Thymus (tissue), 11 donors: ENCODE results near the gene PC. TPM values are rescaled to one million over a fixed set of nuclear protein-coding genes. Genes with fewer than 3 reads are reported as not detected.

ENCODE experiments used
- DNase-seq, 9 donors: peaks; one replicate each; pipeline ENCODE4 v3.0.0-alpha.2; 2013; ENCODE audit warnings: low spot score in 9 of 9, low read depth in 6 of 9, missing footprints in 1 of 9
- H3K27ac ChIP-seq, 2 donors: one replicate each; pipeline ENCODE4 v1.5.1; 2013; ENCODE audit warnings: control low read depth in 1 of 2, low read depth in 1 of 2, low read length in 1 of 2, mild to moderate bottlenecking in 1 of 2, moderate library complexity in 1 of 2
- H3K27me3 ChIP-seq, 2 donors: one replicate each; pipeline ENCODE4 v1.5.1; 2013; ENCODE audit warnings: low read length in 1 of 2; ENCODE audit not compliant: control insufficient read depth in 2 of 2, insufficient read depth in 1 of 2
- H3K36me3 ChIP-seq, 2 donors: one replicate each; pipeline ENCODE4 v1.5.1; 2013; ENCODE audit warnings: low read length in 1 of 2, mild to moderate bottlenecking in 1 of 2, moderate library complexity in 1 of 2; ENCODE audit not compliant: control insufficient read depth in 2 of 2, insufficient read depth in 2 of 2
- H3K4me1 ChIP-seq, 2 donors: one replicate each; pipeline ENCODE4 v1.5.1; 2013; ENCODE audit warnings: low read length in 2 of 2; ENCODE audit not compliant: control insufficient read depth in 2 of 2, insufficient read depth in 2 of 2
- H3K4me3 ChIP-seq, 2 donors: one replicate each; pipeline ENCODE4 v1.5.1; 2013; ENCODE audit warnings: low read length in 2 of 2, control low read depth in 1 of 2, mild to moderate bottlenecking in 1 of 2
- H3K9me3 ChIP-seq, 2 donors: one replicate each; pipeline ENCODE4 v1.5.1; 2013; ENCODE audit warnings: low read length in 1 of 2, mild to moderate bottlenecking in 1 of 2; ENCODE audit not compliant: control insufficient read depth in 2 of 2, insufficient read depth in 1 of 2
- WGBS: extraction: QIAGEN DNeasy Blood & Tissue Kit; methylation state at CpG from one replicate; pipeline ENCODE4 v1.1.7; 2013; 5-methylcytosine and 5-hydroxymethylcytosine counted together
- polyA plus RNA-seq: library from polyadenylated mRNA; stranded (reverse); fragments of 200-250 nt; gene quantifications from one replicate; pipeline ENCODE4 v1.2.3, GENCODE V29; 2013
- total RNA-seq: library from RNA; stranded (reverse); fragments of 120-200 nt; gene quantifications from one replicate; pipeline ENCODE4 v1.2.4, GENCODE V29; 2013
- donor health status: healthy.

Gene PC
- total and polyA plus RNA-seq, 2 donors: 3.4 to 9.9 TPM

GRCh38 chr11:66823700-66824099 is 134.5 kb downstream of the PC start:
- 97% methylated on average over 4 of the region's 4 CpGs for WGBS
- Histone ChIP-seq H3K27me3 (no peaks in the 10 kb centered on the region), H3K36me3 (peaks cover 6 to 19% of the 10 kb centered on the region in 2 donors), H3K9me3 (no peaks in the 10 kb centered on the region), H3K4me3 (no peak overlapping the region), H3K4me1 (no peaks in the 10 kb centered on the region), H3K27ac (no peak overlapping the region)
- DNase-seq: no peak

- Histone ChIP-seq H3K4me1 (no peaks in the 10 kb centered on the region), H3K27me3 (no peaks in the 10 kb centered on the region), H3K4me3 (no peak overlapping the region), H3K36me3 (peaks cover 6 to 24% of the 10 kb centered on the region in 2 donors), H3K9me3 (no peaks in the 10 kb centered on the region), H3K27ac (no peak overlapping the region)
- no peak for DNase-seq
- 96% methylated on average over 3 of the region's 3 CpGs for WGBS
Observed at GRCh38 chr11:66820901-66821300, 137.3 kb downstream of the PC start.

DNA sequence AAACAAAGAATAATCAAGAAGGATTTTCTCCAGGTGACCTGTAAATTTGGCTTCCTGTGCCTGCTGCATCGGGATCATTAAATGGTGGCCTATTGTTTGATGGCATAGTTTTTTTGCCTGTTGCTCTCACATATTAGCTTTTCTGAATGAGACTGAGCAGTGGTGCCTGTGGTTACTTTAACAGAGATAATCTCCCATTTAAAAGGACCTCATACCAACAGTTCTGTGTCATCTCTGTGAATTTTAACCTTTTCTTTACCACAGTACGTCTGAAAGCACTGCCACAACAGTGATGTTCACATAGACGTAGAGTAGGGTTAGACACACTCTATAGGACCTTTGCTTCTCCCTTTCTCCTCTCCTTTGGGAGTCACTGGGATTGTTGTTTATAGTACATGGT is 137.8 kb downstream of the PC start:
- peaks cover 7 to 24% of the 10 kb centered on the region in 2 donors for H3K36me3 ChIP-seq
- WGBS: 96% methylated on average over 3 of the region's 3 CpGs
- no peak overlapping the region for H3K4me3 ChIP-seq
- H3K27me3 ChIP-seq: no peaks in the 10 kb centered on the region
- H3K27ac ChIP-seq: no peak overlapping the region
- no peak for DNase-seq
- no peaks in the 10 kb centered on the region for H3K9me3 ChIP-seq
- H3K4me1 ChIP-seq: no peaks in the 10 kb centered on the region

GRCh38 chr11:66818231-66818955 is 139.8 kb downstream of the PC start:
- Histone ChIP-seq H3K36me3 (peaks cover 12 to 24% of the 10 kb centered on the region in 2 donors), H3K27ac (no peak overlapping the region), H3K4me1 (no peaks in the 10 kb centered on the region), H3K4me3 (no peak overlapping the region), H3K9me3 (no peaks in the 10 kb centered on the region), H3K27me3 (no peaks in the 10 kb centered on the region)
- no peak for DNase-seq
- WGBS: 97% methylated on average over 3 of the region's 3 CpGs

DNA sequence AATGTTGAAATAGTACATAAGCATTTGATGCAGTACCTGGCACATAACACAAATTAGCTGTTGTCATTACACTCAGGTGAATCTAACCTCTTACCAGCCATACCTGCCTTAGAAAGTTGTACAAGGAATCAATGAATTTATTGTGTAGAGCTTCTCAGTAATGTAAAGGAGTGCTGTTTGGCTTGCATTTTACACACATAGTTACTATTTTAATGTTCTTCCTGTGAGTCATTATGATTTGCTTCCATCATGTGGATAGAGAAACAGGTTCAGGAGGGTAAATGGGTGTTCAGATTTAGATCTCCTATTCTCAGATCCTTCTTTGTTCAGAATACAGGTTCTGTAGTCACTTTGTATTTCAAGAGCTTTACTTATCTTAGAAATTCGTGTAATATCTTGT is 142.5 kb downstream of the PC start:
- H3K4me1 ChIP-seq: no peaks in the 10 kb centered on the region
- H3K27me3 ChIP-seq: no peaks in the 10 kb centered on the region
- no peaks in the 10 kb centered on the region for H3K9me3 ChIP-seq
- 95% methylated on average over 1 of the region's 1 CpG for WGBS
- no peak for DNase-seq
- no peak overlapping the region for H3K27ac ChIP-seq
- no peak overlapping the region for H3K4me3 ChIP-seq
- peaks cover 12 to 20% of the 10 kb centered on the region in 2 donors for H3K36me3 ChIP-seq

DNA sequence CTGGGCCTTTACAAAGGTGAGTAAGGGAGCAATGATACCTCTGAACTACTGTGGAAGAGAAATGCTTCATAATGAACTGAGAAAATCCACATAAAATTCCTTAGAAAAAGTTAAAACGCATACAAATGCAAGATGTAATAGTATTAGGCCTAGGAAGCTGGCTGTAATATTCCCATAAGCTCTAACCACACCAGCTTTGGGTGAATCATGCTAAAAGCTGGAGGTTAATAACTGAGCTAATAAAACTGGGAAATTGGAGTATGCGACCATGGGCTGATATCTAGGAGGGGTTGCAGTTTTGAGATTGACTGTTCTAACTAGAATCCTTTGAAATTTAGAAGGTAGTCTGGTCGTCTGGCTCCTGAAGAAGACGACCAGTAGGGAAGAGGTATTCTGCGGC is 143.5 kb downstream of the PC start:
- H3K27ac ChIP-seq: no peak overlapping the region
- H3K36me3 ChIP-seq: peaks cover 12 to 18% of the 10 kb centered on the region in 2 donors
- H3K4me1 ChIP-seq: no peaks in the 10 kb centered on the region
- no peaks in the 10 kb centered on the region for H3K9me3 ChIP-seq
- WGBS: 97% methylated on average over 5 of the region's 5 CpGs
- no peak for DNase-seq
- H3K27me3 ChIP-seq: no peaks in the 10 kb centered on the region
- H3K4me3 ChIP-seq: no peak overlapping the region

DNA sequence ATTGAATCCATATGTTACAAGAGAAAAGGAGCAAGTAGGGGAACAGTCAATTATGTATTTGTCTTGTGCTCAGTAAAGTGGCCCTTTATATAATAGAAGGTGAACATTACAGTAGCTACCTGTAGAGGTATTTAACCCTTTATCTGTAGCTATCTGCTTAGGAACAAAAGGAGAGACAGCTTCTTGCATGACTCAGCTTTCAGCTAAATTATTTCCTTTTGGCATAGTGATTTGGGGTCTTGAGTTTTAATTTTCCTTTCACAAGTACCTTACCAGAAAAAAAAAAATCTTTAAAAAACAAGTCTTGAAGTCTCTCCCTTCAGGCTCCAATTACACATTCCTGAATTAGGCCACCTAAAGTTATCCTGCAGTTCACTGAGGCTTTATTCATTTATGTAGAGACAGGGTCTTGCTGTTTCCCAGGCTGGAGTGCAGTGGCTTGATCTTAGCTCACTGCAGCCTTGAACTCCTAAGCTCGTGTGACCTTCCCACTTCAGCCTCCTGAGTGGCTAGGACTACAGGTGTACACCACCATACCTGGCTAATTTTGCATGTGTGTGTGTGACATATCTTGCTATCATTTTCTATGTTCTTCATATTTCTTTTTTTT is 147.5 kb downstream of the PC start:
- Histone ChIP-seq H3K9me3 (no peaks in the 10 kb centered on the region), H3K27me3 (no peaks in the 10 kb centered on the region), H3K27ac (no peak overlapping the region), H3K4me3 (no peak overlapping the region), H3K4me1 (no peaks in the 10 kb centered on the region), H3K36me3 (peaks cover 5 to 9% of the 10 kb centered on the region in 2 donors)
- WGBS: 93% methylated on average over 1 of the region's 1 CpG
- no peak for DNase-seq

- Histone ChIP-seq H3K4me1 (no peaks in the 10 kb centered on the region), H3K27ac (no peak overlapping the region), H3K27me3 (no peaks in the 10 kb centered on the region), H3K36me3 (peaks cover 9 to 14% of the 10 kb centered on the region in 2 donors), H3K4me3 (no peak overlapping the region), H3K9me3 (no peaks in the 10 kb centered on the region)
- WGBS: 98% methylated on average over 3 of the region's 3 CpGs
- DNase-seq: no peak
Observed at GRCh38 chr11:66809592-66809991, 148.6 kb downstream of the PC start.

GRCh38 chr11:66800720-66801428 is 157.3 kb downstream of the PC start:
- 63% methylated on average over 5 of the region's 5 CpGs for WGBS
- Histone ChIP-seq H3K9me3 (no peaks in the 10 kb centered on the region), H3K4me3 (no peak overlapping the region), H3K27me3 (no peaks in the 10 kb centered on the region), H3K36me3 (peaks cover 6 to 12% of the 10 kb centered on the region in 2 donors), H3K27ac (no peak overlapping the region), H3K4me1 (no peaks in the 10 kb centered on the region)
- DNase-seq: no peak
